GM19467 (cell line): ENCODE measurements around the gene SGSM1.

Source experiments
- ATAC-seq: cut with Tn5 transposase; IDR thresholded peaks from one replicate; pipeline ENCODE4 v1.9.1; 2021; ENCODE audit warnings: mild to moderate bottlenecking, moderate library complexity; ENCODE audit not compliant: unreplicated experiment

The SGSM1 gene

DNA sequence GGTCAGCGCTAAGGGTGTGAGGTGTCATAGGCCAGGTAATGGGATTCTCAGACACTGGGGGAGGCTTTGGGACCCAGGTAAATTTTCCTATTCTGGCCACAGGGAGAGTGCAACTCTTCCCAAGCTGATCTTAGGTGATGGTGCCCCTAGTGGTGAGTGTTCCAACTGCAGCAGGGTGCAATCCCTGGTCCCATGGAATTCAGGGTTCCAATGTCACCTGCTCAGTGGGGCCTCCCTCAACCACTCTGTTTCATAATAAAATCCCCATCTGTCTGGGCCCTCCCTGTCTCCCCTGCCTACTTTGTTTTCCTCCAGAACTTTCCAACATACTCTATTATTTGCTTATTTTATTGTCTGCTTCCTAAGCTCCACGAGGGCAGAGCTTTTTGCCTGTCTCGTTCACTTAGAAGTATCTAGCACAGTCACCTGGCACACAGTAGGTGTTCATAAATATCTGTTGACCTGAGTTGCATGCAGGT is 2.9 kb upstream of the SGSM1 start:
- ATAC-seq, result no peak

DNA sequence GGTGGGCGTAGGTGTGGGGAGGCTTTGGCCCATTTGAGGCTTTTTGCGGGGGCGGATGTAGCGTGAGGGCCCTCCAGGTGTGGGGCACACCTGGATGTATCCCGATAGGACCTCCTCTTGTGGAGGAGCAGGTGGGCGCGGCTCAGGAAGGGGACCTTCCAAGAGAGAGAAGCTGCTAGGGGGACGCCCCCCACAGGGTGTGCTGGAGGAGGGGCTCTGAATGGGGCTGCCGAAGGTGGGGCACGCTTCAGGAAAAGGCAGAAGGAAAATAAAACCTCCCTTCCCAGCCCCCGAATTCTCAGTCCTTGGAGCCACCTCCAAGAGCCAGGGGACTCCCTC is 621 bp downstream of the SGSM1 start:
- no peak for ATAC-seq

DNA sequence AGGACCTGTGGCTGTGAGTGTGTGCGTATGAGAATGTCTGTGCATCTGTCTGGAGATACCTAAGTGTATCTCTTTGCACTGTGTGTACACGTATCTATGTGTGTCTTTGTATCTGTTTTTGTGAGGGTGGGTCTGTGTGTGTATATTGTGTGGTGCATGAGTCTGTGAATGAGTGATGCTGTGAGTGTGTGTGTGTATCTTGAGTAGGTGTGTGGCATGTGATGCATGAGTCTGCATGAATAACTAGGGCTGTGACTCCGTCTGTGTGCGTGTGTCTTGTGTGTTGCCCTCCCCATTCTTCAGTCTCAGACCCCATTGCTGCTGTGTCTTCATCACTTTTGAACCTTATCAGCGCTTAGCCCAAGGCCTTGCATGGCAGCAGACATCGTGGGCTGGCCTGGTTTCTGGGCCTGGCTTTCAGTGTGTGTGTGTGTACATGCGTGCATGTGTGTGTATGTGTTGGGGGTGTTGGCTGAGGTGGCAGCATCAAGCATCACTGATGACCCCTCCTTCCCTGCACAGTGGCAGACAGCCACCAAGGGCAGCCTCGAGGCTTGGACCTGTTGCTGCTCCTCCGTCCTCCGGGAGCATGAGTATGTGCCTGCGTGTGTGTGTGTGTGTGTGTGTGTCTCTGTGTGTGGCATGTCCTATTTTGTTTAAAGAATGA is 1.4 kb downstream of the SGSM1 start:
- no peak for ATAC-seq

DNA sequence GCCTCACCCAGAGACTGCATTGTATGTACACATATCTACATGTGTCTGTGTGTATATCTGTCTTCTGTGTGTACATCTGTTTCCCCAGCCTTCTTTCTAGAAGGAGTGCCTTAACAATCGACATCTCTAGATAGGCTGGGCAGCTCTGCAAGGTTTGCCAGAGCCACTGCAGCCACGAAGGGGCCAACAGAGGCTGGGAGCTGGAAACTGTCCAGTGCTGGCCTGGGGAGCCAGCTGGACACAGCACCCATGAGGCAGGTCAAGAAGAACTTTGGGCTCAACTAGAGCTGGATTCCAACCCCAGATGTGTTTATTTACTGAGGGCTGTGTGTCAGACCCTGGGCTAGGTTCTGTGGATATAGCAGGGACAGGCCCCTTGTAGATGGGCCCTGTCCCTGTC is 3.3 kb downstream of the SGSM1 start:
- ATAC-seq, result no peak

DNA sequence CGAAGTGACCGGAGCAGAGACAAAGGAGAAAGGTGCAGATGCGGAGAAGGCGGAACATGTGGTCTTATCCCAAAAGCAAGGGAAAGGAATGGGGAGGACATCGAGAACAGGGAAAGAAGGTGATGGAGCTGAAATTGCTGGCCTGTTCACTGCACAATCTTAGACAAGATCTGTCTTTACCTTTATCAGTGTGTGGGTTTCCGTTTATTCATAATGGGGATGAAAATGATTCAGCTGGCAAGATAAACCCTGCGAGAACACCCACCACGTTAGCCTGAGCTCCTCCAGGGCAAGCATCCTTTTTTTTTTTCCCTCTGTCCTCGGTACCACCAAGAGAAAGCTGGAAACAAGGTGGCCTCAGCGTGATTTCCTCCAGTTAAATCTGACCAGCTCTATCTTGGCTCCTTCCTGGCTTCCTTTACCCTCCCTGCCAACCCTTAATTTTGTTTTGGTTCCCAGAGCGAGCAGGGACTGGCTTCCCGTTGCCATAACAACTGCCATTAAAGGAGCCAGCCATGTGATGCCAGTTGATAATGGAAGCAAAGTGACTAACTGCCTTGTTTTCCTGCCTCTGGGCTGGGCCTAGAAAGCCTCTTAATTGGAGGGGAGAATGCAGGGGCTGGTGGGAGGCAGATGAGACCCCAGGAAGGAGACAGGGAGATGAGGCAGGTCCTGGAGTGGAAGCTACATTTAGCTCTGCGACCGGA is 4.2 kb downstream of the SGSM1 start:
- ATAC-seq, result no peak

DNA sequence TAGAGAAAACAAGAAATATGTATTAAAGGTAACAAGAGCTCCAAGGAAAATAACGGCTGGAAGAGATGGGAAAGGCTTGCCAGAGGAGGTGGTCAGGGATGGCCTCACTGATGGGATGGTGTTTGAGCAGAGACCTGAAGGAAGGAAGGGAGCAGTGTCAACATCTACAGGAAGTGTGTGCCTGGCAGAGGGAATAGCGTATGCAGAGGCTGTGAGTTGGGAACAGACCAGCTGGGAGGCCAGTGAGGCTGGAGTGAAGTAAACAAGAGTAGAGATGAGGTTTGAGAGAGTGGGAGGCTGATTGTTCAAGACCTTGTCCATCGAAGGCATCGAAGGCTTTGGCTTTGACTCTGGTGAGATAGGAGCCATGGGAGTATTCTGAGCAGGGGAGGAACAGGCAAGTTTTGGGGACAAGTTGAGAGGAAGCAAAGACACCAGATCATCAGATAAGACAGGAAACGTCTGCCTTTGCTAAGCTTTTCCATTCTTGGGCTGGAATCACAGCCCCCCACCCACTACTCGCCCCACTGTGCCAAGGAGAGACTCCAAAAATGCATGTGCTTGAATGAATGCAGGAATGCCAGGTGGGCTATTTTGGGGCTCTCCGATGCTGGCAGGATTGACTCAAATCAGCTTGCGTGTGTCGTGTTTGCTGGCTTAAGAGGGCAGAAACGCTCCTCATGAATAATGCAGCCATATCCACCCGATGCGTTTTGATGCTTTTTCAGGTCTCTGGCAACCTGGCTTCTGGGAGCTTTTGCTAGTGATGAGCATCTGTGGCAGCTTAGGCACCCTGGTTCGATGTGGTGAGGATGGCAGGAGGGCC is 7.2 kb downstream of the SGSM1 start:
- ATAC-seq, result no peak

DNA sequence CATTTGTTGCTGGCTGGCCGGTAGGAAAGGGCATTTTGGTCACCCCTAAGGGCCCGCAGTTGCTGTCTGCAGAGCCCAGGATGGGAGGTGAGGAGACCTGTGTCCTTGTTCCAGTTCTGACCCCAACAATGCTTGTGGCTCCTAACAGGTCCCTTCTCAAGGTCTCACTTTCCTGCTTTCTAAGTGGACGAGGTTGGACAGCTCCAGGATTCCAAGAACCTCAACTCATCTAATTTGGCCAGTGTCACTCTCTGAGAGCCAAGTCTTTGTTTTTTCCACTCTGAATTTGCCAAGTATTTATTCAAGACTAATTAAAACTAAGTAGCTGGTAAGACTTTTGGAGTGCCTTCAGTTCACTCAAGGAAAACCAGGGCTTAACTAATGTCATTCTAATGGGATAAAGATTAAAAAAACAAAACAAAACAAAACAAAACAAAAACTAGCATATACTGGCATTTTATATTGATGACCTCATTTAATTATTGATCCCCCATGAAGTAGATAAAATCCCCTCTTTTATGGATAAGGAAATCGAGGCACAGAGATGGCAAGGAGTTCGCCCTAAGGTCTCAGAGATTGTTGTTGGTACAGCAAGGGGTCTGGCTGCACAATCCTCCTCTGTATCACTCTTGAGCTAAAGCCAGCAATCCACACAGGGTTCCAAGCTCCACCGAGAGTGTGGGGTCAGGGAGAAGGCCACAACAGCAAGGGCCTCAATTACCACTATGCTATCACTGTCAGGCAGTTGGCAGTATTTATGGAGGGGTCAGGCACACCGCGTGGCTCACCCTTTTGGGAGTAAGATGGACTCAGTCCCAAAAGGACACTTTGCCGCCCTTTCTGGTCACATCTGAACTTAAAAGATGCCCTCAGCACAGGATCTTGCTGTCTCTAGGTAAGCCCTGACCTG is 8.1 kb downstream of the SGSM1 start:
- ATAC-seq, result no peak

DNA sequence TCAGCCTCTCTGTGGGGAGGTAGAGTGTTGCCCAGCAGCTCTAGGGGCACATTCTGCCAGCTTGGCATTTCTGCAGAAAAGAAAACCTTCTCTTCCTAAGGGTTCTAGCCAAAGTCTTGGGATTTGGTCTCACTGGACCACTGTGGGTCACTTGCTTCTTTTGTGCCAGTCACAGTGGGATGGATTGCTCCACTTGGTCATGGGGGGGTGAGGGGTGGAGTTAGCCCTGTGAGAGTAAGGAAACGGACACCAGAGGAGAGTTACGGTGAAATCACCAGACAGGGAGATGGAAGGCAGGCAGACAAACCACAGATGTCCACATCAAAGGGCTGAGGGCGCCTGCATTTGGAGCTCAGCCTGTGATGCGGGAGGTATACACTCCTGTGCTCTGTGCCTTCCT is 10.8 kb downstream of the SGSM1 start:
- ATAC-seq, result no peak

DNA sequence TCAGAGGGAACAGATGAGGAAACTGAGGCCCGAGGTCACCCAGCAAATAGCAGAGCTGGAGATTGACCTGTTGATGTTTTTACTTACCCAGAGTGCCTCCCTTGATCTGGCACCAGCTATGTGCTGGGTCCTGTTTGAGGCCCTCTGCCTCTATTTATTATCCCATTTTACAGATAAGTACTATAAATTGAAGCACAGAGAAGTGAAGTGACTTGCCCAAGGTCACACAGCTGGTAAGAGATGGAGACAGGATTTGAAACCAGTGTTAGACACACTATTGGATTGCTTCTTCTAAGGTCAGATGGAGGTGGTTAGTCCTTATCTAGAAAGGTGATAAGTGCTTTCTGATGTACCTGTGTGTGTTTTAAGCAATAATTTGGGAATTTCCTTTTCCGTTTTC is 13.5 kb downstream of the SGSM1 start:
- ATAC-seq, result no peak

DNA sequence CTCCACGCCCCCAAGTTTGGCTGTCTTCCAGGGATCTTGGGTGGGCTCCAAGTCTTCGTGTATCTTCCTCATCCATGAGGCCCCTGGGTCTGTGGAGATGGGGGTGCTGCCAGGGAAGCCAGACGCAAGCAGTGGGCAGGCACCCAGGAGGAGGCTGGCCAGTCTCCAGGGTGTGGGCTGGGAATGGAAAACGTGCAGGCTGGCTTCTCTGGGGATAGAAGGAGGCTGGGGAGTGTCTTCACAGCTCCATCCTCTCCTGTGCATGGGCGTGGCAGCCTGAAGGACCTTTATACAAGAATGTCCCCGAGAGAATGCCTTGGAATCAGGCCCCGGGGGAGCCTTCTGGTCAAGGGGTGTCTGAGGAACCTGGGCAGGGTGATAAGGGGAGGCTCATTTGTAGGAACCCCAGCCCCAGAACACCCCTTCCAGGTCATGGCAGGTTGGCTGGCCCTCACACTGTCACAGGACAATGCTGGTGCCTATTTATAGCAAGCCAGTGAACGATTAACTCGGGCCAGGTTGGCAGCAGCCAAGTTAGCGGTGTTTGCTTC is 14.0 kb downstream of the SGSM1 start:
- no peak for ATAC-seq

DNA sequence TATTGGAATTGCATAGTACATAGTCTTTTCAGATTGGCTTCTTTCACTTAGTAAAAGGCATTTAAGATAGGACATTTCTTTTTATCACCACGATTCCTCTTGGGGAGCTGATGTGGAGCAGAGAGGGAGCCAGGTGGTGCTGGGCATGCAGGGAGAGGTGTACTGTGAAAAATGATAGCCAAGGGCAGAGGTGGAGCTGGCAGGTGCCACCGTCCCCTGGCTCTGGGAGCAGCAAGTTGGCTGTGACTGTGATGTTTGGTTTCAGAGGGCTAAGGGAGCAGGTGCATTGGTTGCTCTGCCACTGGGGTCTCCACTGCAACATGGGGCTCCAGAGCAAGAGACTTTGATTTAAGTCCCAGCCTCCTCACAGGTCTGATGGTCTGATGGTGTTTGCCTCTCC is 16.5 kb downstream of the SGSM1 start:
- no peak for ATAC-seq

DNA sequence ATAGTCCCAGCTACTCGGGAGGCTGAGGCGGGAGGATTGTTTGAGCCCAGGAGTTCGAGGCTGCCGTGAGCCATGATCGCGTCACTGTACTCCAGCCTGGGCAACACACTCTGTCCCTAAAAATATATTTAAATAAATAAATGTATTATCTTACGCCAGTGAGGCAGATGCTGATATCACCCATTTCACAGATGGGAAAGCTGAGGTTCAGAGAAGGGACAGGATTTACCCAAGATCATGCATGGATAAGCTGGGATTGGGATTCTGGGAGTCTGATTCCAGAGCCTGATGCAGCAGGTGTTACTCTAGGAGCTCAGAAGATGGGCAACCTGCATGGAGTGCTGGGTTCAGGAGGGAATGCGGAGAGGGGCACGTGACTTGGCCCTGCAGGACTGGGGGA is 17.8 kb downstream of the SGSM1 start:
- ATAC-seq, result no peak

DNA sequence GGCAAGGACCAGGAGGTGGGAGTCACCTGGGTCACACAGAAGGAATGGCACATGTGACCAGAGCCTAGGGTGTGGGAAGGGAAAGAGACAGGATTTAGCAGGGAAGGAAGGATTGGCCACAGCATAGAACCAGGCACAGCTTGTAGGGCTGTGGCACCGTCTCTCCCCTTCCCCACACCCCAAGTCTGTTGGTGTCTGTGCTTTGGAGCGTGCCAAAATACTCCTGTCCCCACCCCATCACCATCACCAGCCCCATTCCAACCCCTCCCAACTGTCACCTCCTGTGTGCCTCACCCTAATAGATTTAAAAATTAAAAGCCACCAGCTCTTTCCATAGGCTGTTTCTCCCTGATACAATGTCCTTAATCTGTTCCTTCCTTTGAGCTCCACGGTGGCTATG is 18.2 kb downstream of the SGSM1 start:
- no peak for ATAC-seq

DNA sequence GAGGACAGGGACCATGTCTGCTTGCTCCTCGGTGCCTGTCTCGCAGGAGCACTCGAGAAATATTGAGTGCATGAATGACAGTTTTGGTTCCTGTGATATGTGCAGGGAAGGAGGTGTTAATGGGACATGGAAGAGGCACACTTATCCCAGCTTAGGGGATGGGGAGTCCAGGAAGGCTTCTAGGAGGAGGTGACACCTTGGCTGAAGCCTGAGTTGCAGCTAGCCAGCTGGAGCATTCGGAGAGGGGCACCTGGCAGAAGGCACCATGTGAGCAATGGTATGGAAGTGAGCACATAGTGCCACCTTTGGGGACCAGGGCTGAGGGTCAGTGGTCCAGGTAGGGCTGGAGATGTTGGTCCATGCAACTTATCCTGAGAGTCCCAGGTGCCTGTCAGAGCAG is 18.9 kb downstream of the SGSM1 start:
- no peak for ATAC-seq

DNA sequence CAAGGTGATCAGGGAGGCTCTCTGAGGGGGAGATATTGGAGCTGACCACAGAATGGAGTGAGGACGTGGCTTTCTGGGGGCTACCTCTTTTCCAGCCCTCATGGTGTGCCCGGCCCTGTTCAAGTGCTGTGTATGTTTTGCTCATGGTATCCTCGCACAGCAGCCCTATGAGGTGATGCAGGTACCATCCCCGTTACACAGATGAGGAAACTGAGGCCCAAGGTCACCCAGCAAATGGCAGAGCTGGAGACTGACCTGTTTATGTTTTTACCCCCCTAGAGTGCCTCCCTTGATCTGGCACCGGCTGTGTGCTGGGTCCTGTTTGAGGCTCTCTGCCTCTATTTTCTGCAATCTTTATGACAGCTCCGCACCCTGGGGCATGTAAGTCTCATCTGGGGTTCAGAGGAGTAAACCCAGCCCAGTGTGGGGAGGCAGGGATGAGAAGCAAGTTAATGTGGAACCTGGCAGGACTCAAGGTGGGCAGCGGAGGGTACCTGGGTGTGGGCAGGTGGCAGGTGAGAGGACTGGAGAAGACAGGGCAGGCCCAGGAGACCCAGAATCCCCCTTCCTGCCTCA is 20.8 kb downstream of the SGSM1 start:
- ATAC-seq, result no peak

DNA sequence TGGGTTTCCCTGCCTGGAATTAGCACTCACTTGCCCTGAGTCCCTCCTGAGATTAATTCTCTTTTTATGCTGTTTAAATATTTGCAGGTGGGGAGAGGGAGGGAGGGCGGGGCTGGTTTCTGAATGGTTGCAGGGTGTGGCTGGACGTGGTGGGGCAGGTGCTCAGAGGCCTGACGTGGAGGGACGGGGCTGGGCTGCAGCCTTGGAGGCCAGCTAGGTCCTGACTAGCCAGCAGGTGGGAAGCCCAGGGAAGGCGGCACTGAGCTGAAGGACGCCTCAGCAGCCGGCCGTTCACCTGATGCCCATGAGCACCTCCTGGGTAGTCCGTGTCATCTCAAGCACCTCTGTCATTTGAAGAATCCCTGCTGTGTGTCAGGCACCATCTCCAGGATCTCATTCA is 21.3 kb downstream of the SGSM1 start:
- ATAC-seq, result no peak

DNA sequence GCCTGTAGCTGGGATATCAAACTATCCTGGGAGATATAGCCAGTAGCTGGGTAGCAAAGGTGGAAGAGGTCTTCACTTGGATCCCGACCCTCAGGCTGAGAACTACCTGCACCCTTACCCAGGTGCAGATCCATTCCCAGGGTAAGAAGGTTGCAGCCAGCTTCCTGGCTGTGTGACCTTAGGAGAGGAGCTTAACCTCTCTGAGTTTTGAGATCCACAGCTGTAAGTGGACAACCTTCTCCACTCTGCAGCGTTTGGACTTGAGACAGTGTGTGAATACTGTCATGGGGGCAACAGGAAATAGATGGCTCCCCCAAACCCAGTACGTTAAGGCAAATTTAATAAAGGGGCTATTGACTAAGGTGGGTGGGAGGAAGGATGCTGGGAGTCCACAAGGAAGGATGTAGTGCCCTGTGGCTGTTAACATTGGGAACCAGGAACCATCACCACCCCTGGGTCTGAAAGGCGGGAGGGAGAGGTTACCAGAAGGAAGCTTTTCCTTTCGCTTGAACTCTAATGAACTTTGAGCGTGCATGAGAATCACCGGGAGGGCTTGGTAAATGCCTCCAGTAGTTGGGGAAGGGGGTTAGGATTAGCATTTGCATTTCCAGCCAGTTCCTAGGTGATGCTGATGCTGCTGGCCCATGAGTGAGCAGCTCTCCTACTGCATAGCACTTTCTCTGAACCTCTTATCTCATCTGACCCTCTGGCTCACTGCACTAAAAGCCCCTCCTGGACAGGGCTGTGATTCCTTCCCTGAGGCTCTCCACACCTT is 24.4 kb downstream of the SGSM1 start:
- no peak for ATAC-seq

DNA sequence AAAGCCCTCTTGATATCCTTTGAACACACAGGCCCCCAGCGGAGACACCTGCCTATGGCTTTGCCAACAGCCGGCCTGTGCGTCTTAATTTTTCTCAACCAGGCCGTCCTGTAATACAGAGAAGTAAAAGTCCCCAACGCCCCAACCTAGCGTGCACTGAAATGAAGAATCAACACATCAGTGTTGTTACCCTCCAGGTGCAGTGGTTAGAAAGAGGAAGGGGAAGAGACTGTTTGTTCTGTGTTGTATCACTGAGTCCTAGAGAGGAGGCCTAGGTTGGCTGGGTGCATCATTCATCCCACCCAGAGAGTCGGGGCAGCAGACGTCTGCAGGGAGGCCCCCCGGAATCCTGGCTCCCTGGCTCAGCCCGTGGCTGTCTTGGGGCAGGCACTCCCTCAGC is 25.7 kb downstream of the SGSM1 start:
- no peak for ATAC-seq

DNA sequence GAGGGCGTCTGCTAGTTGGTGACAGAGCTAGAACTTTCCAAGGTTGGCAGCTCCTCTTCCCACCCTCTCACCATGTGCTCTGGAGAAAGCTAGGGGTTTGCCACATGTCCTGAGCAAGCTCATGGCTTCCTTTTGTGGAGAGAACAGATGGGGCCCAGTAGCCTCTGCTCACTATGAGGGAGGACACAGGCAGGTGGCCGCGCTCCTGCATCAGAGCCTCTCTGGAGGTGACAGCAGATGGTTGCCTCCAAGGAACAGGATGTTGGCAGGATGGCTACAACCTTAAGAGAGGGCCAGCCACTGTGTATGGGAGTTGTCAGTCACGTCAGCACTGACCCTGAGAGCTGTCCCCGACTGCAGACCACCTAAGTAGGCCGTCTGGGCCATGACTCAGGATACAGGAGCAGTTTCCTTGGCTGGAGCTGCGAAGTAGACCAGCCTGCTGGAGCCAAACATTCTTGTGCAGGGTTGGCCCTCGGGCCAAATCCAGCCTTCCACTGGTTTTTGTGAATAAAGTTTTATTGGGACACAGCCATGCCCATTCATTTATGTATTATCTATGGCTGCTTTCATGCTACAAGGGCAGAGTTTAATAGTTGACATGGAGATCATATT is 28.0 kb downstream of the SGSM1 start:
- no peak for ATAC-seq
